Measurements from ENCODE around the gene FRMD4B.
A peak's percentile ranks its signal among the peaks of the same experiment; 100 is the strongest.

The FRMD4B gene

DNA sequence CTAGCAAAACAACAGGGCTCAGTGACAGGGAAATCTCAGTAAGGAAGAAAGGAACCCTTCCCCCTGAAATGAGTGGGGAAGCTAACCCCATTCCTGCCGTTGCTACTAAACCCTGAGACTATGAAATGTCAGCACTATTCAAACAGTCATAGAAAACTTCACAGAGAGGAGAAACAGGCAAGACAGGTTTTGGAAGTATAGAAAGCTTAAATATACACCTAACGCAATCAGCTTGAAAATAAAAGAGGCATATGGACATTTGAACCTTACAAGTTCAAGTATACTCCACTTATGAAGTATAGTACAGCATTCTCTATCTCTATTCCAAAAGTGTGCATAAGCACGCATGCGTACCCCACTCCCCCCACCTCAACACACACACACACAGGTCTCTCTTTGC is 17.6 kb upstream of the FRMD4B start:
- DNase-seq = no peak

DNA sequence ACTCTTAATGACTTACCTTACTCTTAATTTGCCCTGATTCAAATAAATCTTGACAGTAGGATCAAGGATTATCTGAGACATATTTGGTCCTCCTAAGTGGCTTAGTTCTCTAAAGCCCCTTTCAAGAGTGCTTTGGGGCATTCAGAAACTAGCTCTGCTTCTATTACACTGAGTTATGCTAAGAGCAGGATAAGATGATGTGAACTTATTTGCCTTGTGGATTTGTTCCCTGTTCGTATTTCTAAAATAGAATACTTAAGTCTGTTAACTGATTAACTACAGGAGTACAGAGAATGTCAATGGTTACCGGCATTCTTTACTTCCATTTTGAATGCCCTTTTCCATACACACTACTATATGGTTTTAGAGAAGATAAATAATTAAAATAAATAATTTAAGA is 14.8 kb upstream of the FRMD4B start:
- no peak for DNase-seq

DNA sequence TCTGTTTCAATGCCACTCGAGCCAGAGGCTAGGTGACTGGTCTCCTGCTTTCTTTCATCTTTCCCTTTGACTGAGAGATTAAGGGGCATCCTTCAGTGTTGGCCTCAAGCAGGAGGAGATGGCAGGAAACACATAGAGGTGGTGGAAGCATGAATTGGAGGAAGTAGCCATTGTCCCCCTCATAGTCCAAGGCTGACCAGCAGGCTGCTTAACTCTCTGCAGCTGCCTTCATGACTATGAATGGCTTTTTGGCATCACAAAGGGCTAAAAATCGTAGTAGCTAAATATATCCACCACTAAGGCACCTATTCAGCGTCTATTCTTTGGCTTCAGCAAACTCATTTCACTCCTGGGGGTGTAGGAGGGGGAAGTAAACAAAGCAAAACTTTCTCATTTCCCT is 7.0 kb upstream of the FRMD4B start:
- DNase-seq = no peak

DNA sequence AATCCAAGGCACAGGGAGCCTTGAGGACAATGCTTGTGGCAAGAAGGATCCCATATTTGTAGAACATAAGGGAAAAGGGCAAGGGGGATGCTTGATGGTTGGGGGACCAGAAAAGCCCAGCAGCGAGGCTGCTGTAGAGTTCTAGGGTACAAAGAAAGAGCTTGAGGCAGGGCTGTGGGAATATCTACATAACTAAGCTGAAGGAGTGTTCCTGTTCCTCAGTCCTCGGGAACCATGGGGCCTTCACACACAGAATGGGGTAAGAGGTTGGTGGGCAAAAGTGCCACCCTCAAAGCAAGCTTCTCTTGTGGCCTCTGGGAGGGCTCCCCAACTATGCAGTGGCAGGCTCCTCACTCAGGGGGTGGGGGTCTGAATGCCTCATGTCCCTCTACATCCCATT is 6.5 kb upstream of the FRMD4B start:
- DNase-seq = no peak

DNA sequence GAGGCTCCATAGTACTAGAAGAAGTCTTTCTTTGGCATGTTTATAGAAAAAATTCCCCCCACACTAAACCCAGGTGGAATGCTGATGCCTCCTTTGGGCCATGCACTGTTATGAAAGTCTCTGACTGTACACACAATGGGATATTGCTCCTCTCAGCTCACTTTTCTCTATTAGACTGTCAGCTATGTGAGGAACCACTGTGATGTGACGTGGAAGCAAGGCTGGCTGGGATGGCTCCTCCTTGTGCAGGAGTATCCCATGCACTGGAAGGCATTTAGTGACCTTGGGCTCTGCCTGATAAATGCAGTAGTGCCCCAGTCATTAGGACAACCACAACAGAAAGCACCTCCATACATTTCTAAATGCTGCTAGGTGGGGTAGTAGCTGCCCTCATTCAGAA is 5.7 kb upstream of the FRMD4B start:
- DNase-seq = no peak

DNA sequence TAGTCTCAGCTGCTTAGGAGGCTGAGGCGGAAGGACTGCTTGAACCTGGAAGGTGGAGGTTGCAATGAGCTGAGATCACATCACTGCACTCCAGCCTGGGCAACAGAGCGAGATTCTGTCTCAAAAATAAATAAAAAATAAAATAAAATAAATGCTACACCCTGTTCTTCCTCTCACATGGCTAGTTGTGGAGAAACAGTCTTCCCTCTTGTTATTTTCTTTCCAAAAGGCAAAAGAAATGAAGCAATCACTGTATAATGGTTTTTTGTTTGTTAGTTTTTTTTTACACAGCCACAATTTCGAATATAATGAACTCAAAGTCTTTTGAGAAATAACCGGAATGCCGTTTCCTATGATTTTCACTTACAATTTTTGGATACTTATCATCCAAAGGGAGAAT is 4.9 kb upstream of the FRMD4B start:
- DNase-seq = no peak

DNA sequence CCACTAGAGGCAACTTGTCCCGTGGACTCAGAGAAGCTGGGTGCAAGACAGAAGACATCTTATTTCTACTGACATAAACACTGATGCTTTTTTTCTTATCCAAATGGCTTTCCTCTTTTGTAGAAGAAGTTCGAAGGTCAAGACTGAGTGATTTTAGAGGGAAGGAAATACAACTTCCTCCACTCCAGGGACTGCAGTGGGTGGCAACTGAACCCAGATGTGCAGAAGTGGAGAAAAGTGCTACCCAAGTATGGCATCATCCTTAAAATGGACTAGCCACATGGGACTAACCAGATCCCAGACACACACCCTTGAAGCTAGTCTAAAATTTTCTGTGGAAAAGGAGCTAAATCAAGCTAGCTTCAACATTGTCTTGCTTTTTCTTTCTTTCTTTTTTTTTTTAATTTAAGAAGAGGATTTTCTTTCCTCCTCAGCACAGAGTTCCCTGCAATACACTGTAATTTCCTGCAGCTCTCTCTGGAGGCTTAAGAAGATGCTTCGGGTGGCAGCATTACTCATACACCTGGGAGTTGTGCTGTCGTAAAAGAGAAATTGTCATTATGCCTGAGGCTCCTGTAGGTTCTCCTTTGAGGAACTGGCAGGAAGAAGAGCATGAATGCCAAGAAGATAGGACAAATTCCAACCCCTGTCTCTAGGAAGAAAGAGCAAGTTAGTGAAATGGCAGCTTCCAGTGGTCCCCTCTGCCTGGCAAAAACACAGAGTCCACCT is 3.8 kb upstream of the FRMD4B start:
- no peak for DNase-seq

DNA sequence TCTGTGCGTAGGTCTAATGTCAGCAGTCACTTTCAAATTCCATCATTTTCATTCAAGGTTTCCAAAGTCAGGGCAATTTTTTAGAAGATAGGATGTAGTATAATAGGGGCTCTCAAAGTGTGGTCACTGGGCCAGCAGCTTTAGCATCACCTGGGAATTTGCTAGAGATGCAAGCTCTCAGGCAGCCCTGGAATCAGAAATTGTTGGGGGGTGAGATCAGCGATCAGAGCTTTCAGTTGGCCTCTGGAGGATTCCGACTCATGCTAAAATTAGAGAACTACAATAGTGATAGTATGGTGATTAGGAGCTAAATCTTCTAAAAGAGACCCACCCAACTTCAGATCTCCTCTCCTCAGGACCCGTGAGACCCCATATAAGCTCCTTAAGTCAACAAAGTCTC is 2.4 kb upstream of the FRMD4B start:
- no peak for DNase-seq

DNA sequence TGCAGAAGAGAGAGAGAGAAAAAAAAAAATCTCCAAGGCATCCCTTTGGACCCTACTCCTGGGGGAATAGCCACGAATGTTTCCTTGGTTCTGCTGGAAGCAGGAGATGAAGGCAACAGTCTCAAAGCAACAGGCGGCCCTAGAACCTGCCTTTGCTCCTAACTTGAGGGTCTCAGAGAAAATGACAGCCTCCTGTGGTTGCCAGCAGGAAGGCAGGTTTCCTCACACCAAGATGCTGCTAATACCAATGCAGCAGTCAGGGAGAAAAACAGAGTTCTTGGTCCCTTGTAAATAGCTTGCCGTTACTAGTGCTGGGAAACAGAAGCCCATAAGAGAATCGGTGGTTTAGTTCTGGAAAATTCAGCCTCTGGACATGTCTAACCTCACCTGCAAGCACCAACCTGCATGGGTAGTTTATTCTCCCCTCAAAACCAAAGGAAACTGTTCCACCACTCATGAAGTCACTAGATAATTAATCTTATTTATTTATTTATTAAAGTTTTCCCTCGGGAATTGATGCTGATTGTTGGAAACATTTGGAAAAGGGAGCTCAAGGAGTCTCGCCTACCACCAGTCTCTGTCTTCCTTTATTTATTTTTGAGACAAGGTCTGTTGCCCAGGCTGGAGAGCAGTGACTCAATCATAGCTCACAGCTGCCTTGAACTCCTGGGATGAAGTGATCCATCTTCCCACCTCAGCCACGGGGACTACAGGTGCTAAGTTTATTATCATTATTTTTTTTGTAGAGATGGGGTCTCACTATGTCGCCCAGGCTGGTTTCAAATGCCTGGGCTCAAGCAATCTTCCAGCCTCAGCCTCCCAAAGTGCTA is 883 bp upstream of the FRMD4B start:
- no peak for DNase-seq

DNA sequence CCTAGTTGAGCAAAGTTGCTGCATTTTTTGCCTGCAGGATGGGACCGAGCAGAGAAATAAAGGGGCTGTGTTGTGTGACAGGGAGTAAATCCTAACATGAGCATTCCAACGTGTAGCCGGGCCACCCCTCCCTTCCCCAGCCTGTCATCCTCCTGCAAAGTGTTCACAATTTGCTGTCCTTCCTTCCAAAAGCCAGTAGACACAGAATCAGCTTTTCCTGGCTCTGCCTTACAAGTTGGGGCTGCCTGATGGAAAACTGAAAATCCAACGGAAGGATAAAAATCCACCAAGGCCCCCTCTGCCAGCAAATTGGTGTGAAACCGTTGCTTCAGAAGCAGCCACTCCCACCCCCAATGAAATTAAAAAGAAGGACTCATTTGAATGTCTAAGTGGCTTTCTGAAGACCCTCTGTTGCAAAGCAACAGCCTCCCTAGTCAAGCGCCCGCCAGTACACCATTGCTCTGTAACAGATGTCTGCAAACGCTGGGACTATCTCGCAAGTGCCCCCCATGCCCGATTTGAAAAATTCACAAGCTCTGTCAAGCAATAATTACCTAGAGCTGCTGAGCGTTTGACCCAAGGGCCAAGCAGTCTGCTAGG is 665 bp downstream of the FRMD4B start:
- DNase-seq = no peak

DNA sequence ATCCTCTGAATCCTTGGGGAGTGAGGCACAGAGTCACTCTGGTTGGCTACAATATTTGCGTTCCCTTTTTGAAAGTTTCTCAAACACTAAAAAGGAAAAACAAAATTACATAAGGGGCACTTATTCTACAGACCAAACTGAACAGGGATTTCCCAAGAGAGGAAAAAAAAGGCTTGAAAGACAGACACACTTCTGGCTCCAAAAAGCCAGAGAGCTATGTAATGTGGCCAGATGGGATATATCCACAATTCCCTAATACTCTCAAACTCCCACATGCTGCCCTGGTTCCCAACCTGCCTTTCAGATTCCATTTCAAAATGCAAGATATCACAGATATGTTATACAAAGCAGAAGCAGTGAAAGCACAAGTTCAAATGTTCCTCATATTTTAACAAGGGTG is 1.6 kb downstream of the FRMD4B start:
- DNase-seq = no peak

DNA sequence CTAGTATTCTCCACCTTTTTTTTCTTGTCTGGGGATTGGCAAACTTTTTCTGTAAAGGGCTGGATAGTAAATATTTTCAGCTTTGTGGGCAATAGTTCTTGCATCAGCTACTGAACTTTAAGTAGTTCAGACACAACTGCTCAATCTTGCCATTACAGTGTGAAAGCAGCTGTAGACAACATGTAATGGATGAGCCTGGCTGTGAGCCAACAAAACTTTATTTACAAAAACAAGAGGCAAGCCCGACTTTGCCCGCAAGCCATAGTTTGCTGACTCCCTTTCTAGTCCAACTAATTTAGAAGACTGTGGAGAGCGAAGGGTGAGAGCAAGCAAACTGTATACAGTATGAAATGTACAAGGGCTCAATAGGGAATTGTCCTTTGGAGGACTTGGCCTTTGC is 6.2 kb downstream of the FRMD4B start:
- DNase-seq = no peak

DNA sequence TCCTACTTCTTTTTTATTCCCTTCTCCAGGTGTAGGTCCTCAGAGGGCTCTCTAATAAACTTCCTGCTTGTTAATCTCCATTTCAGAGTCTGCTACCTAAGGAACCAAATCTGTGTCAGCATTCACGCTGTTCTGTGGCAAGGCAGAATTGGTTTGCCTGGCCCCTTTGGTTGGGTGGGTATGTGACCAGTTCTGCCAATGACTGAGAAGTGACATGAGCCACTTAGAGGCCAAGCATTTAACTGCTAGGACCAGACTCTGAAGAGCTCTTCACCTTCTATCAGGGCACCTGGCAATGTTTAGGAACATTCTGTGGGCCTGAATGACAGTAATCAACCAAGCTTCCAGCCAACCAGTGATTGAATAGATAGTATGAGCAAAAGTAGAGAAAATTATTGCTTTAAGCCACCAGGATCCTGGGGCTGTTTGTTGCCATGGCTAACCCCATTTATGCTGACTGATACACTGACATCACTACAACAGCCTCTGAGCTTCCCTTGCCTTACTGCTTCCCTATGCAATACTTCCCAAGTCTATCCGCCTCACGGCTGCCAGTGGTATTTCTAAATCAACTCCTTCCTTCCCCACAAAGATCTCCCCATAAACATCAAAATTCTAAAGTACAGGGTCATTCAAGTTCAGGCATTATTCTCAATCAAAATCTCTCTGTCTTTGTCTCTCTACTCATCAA is 7.6 kb downstream of the FRMD4B start:
- DNase-seq = no peak

DNA sequence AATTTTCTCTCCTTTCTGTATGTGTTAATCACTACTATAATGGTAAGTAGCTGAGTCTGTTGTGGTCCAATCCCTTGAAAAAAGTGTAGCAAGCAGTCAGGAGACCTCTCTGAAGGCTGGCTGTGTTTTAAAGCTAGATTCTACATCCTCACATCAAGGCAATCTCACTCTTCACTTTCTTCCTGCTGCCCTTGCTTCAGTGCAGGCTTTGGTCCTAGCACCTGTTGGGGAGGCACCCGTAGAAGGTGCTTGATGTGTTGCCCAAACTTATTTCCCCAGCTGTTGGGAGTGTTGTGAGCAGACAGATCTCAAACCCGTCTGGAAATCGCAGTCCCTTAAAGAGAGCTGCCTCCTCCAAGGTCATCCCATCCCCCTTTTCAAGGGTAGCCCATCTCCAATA is 8.6 kb downstream of the FRMD4B start:
- DNase-seq = no peak

DNA sequence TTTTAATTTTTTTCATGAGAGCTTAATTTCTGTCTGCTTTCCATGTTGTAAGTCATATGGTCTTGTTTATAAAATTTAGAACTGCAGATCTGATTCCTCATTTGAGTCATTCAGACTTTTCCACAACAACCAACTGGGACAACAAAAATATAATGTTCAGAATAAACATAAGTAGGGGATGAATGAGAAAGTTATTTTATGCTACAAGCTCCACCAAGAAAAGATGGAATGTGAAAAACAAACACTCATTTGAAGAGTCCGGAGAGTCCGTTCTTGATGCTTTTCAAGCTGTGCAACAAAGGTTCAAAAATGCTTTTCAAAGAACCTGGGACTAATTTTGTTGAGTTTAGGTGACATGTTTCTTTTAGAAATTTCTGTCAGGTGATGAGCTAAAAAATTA is 9.2 kb downstream of the FRMD4B start:
- no peak for DNase-seq

DNA sequence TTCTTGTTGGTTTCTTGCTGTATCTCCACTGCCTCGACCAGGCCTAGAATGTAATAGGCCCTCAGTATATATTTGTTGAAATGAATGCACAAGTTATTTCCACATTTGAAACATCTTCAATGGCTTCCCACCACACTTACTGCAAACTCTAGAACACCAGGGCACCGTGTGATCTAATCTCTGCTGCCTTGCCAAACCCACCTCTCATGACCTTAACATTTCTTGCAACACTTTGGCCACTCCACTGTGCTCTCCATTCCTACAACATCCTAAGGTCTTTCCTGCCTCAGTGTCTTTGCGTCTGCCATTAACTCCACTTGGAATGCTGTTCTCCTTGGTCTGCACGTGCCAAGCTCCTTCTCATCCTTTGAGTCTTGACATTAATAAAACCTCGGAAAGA is 14.1 kb downstream of the FRMD4B start:
- no peak for DNase-seq

DNA sequence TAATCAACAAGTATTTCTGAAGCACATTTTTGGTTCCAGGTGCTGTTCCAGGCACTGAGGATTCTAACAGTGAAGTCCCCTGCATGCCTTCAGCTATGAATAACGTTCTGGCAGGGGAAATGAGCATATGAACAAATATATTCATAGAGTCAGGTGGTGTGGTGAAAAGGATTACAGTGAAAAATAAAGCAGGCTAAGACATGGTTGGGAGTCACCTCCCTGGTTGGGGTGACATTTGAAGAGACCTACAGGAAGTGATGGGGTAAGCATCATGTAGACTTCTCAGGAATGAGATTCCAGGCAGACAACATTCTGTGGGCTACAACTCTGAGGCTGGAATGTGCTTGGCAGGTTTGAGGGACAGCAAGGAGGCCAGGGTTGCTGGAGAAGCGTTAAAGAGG is 15.0 kb downstream of the FRMD4B start:
- DNase-seq = no peak

DNA sequence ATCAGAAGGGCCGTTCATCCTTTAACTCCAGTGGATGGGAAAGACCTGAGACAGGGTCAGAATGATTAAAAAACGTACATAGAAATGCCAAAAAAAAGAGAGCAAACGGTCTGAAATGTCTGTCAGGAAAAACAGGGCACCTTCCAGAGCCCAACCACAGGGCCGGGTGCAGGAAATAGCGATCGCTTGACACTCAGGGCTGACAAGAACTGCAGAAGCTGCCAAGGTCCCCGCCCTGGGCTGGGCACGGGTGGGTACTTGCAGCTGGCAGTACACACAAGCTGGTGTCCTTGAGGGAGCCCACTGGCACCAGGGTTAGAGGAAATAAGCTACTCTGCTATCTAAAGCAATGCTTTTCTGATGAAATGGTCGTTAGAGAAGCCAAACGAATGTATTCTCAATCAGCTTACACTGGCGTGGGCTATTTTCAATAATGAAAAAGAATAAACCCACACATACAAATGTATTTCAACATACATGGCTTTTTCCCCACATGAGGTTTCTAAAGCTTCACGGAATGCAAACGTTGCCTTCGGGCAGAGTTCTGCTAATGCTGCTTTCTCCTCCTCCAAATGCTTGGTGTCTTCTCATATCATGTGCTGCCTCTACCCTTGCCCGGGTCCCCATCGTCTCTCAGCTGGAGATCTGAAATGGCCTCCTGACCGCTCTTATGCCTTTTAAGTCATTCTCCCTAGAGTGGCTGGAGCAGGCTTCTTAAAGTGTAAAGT is 15.6 kb downstream of the FRMD4B start:
- peak; percentile 21 for DNase-seq

DNA sequence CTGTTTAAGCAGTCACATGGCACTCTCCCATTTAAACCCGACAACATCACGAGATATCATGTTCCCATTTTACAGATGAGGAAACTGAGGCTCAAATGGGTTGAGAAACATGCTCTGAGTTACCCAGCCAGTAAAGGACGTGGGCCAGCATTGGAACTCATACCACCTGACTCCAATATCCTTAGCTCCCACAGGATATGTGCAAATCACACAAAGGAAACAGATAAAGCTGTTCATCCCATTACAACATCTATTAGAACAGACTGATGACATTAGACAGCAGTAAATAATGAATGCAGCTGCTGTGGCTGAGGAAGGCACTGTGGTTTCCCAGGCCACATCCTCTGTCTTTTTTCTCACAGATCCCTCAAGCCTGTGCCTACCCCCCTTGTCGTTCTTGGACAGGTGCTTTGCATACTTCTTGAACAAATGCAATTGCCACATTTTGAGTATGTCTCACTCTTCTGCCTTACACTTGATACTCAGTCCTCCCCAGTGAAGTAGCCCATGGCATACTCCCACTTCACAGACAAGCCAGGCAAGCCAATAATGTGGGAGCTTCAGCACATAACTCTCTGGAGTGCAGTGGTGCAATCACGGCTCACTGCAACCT is 17.7 kb downstream of the FRMD4B start:
- DNase-seq = peak; percentile 44

DNA sequence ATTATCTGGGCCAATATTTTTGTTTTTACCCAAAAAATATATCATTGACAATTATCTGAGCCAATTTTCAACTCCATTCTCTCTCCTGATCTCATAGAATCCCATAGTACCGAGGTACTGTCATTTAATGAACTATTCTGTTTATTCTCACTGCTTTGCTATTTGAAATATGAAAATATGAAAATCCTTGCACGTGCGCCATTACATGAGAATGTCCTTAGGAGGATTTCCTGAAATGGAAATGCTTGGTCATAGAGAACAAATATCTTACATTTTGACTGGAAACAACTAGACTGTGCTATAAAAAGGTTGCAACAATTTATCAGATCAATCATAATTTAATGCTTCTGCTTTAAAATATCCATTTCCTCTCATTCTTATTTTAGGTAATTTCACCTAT is 18.3 kb downstream of the FRMD4B start:
- no peak for DNase-seq

DNA sequence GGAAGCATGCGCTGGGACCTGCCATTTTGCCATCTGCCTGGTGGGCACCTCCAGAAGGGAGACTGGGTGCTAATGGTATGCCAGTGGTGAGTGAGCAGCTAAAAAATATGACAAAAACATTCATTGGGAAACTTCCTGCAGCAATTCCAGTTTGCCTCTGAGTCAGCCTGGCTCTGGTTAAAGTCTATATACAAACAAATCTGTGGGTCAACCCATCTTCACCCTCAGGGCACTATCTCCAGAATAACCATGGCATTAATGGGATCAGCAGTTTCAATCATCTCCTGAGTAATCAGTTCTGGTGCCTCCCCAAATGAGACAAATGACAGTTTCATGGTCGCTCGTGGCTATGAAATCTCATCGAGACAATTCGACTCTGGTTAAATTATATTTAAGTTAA is 21.5 kb downstream of the FRMD4B start:
- DNase-seq = no peak

DNA sequence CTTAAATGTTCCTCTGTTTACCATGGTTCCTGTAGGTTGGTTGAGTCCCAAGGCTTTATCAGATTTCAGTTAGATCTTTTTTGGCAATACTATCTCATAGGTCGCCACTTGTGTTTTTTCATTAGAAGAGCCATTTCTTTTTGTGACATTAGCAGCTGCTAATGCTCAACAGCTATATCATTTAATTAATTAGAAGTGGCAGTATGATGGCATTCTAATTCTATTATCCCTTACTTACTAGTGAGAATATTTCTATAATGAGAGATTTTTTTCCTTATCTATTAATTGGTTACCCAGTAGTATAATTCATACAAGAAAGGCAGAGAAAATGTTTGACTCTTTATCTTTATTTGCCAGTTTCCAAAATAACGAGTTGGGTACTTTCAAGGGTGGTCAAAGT is 25.2 kb downstream of the FRMD4B start:
- DNase-seq = no peak

DNA sequence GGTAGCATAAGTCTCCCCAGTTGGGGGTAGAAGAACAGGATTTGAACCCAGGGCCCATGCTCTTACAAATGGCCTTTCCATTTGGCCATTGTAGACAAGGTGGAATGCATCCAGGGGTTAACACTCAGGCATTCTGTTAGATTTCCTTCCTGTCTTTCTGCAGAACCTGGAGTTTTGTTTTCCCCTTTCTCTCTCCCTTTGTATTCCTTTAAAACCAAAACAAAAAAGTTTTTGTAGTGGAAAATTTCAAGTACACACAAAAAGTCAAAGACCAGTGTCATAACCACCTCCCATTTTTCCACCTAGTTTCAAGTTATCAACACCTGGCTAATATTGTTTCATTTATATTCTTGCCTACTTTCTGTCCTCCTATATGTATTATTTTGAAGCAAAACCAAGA is 26.0 kb downstream of the FRMD4B start:
- no peak for DNase-seq

Measured in CD4-positive, alpha-beta T cell treated with Interleukin-21 for 1 hour (primary cell).